KMS-11 (cell line): ENCODE measurements around the gene ATP1B3.

Source experiments
- H2AFZ ChIP-seq: fragments of 200-600 bp; sonication (generic); 2 replicates; pipeline ENCODE4 v1.6.1; 2016; ENCODE audit warnings: antibody characterized with exemption, mixed run types, low read depth
- H3K27ac ChIP-seq: fragments of 200-600 bp; sonication (generic); 2 replicates; pipeline ENCODE4 v1.6.1; 2016; ENCODE audit warnings: mild to moderate bottlenecking, mixed run types
- H3K27me3 ChIP-seq: fragments of 200-600 bp; sonication (generic); 2 replicates; pipeline ENCODE4 v1.6.1; 2017; ENCODE audit warnings: mild to moderate bottlenecking, low read depth, mixed run types, moderate library complexity; ENCODE audit not compliant: insufficient read depth
- H3K36me3 ChIP-seq: fragments of 200-600 bp; sonication (generic); 2 replicates; pipeline ENCODE4 v1.6.1; 2017; ENCODE audit warnings: mild to moderate bottlenecking, mixed run types; ENCODE audit not compliant: insufficient read depth
- H3K4me1 ChIP-seq: fragments of 200-600 bp; sonication (generic); 2 replicates; pipeline ENCODE4 v1.6.1; 2016; ENCODE audit warnings: mild to moderate bottlenecking, low read depth, mixed run types; ENCODE audit not compliant: poor library complexity, severe bottlenecking
- H3K4me2 ChIP-seq: fragments of 200-600 bp; sonication (generic); 2 replicates; pipeline ENCODE4 v1.7.0; 2016; ENCODE audit warnings: mild to moderate bottlenecking, mixed run types
- H3K4me3 ChIP-seq: fragments of 200-600 bp; sonication (generic); IDR thresholded peaks from 2 replicates; pipeline ENCODE4 v1.6.1; 2017; ENCODE audit warnings: low read depth, low read length, mixed read lengths; ENCODE audit not compliant: insufficient read depth
- H3K79me2 ChIP-seq: fragments of 200-600 bp; sonication (generic); 2 replicates; pipeline ENCODE4 v1.6.1; 2016; ENCODE audit warnings: low read depth, mixed run types; ENCODE audit not compliant: insufficient read depth
- H3K9ac ChIP-seq: fragments of 200-600 bp; sonication (generic); 2 replicates; pipeline ENCODE4 v1.6.1; 2016; ENCODE audit warnings: mild to moderate bottlenecking, mixed run types
- H4K20me1 ChIP-seq: fragments of 200-600 bp; sonication (generic); 2 replicates; pipeline ENCODE4 v1.6.1; 2016; ENCODE audit warnings: mild to moderate bottlenecking, mixed run types; ENCODE audit not compliant: insufficient read depth
- CTCF ChIP-seq: fragments of 200-600 bp; sonication (generic); conservative IDR thresholded peaks from 2 replicates; pipeline ENCODE4 v1.6.1; 2017; ENCODE audit warnings: low read depth, mild to moderate bottlenecking, antibody characterized with exemption, low read length, moderate library complexity, mixed read lengths

Gene ATP1B3

GRCh38 chr3:141865101-141865500 is 11.3 kb upstream of the ATP1B3 start:
- H2AFZ ChIP-seq, result no peak overlapping the region
- no peak overlapping the region for H3K9ac ChIP-seq

GRCh38 chr3:141870091-141870687 is 6.3 kb upstream of the ATP1B3 start:
- H3K4me3 ChIP-seq, result no peak overlapping the region
- H3K4me1 ChIP-seq, result peaks cover 3% of the 10 kb centered on the region
- H3K4me2 ChIP-seq, result no peak overlapping the region
- no peaks in the 10 kb centered on the region for H4K20me1 ChIP-seq
- H3K9ac ChIP-seq, result no peak overlapping the region
- H2AFZ ChIP-seq, result no peak overlapping the region
- TF ChIP-seq CTCF, result no peak
- no peaks in the 10 kb centered on the region for H3K79me2 ChIP-seq
- no peaks in the 10 kb centered on the region for H3K27me3 ChIP-seq
- no peak overlapping the region for H3K27ac ChIP-seq
- H3K36me3 ChIP-seq, result no peaks in the 10 kb centered on the region

More at GRCh38 chr3:141865101-141865500, 11.3 kb upstream of the ATP1B3 start:
- Histone ChIP-seq H3K27me3 (no peaks in the 10 kb centered on the region), H3K4me1 (no peaks in the 10 kb centered on the region), H3K36me3 (no peaks in the 10 kb centered on the region), H4K20me1 (no peaks in the 10 kb centered on the region), H3K79me2 (no peaks in the 10 kb centered on the region), H3K27ac (no peak overlapping the region), H3K4me3 (no peak overlapping the region), H3K4me2 (no peak overlapping the region)
- TF ChIP-seq CTCF, result no peak

- Histone ChIP-seq H2AFZ (peak overlapping the region; percentile 99), H4K20me1 (peaks cover 18% of the 10 kb centered on the region; the same call in 1 of the 2 replicates), H3K4me2 (peak overlapping the region; percentile 44), H3K27me3 (no peaks in the 10 kb centered on the region), H3K27ac (peak overlapping the region; percentile 81), H3K36me3 (no peaks in the 10 kb centered on the region), H3K4me1 (peaks cover 20% of the 10 kb centered on the region), H3K9ac (peak overlapping the region; percentile 62; the same call in 1 of the 2 replicates), H3K79me2 (peaks cover 34% of the 10 kb centered on the region), H3K4me3 (peak overlapping the region; percentile 96)
- TF ChIP-seq CTCF, result peak; percentile 87
Observed at GRCh38 chr3:141875374-141875892, 1.0 kb upstream of the ATP1B3 start.

GRCh38 chr3:141875893-141876380 is 506 bp upstream of the ATP1B3 start:
- H4K20me1 ChIP-seq, result peaks cover 18% of the 10 kb centered on the region; the same call in 1 of the 2 replicates
- H2AFZ ChIP-seq, result peak overlapping the region; percentile 99
- H3K27me3 ChIP-seq, result no peaks in the 10 kb centered on the region
- H3K36me3 ChIP-seq, result no peaks in the 10 kb centered on the region
- peaks cover 39% of the 10 kb centered on the region for H3K79me2 ChIP-seq
- peak overlapping the region; percentile 62; the same call in 1 of the 2 replicates for H3K9ac ChIP-seq
- TF ChIP-seq CTCF, result no peak
- peaks cover 25% of the 10 kb centered on the region for H3K4me1 ChIP-seq
- peak overlapping the region; percentile 44 for H3K4me2 ChIP-seq
- H3K4me3 ChIP-seq, result peak overlapping the region; percentile 96
- H3K27ac ChIP-seq, result peak overlapping the region; percentile 81
